Keratinocyte (primary cell): Measurements from ENCODE around the gene GTF3C1. TPM values are rescaled to one million over a fixed set of nuclear protein-coding genes. Genes with fewer than 3 reads are reported as not detected.

Experiments
- DNase-seq: peaks from one replicate; pipeline ENCODE4 v3.0.0-alpha.2; 2011; ENCODE audit warnings: low read depth, missing footprints, low spot score
- FAIRE-seq: peaks from 2 replicates; lab custom pipeline; 2011; peaks lifted over from hg19 to GRCh38; lab: Jason Lieb, UNC
- H2AFZ ChIP-seq: 2 replicates; pipeline ENCODE4 v1.6.0; 2012; ENCODE audit warnings: low read length, control low read depth, inconsistent platforms; ENCODE audit not compliant: control insufficient read depth
- H3K27ac ChIP-seq: 2 replicates; pipeline ENCODE4 v1.5.1; 2011; ENCODE audit warnings: low read length; ENCODE audit not compliant: control insufficient read depth, insufficient read depth
- H3K27me3 ChIP-seq: 3 replicates; pipeline ENCODE4 v1.6.0; 2011; ENCODE audit warnings: low read length; ENCODE audit not compliant: control insufficient read depth, insufficient read depth; ENCODE audit errors: extremely low read depth
- H3K36me3 ChIP-seq, 2 experiments: 2 replicates in 1 of 2; 3 replicates in 1 of 2; pipeline ENCODE4 v1.5.1; 2011; ENCODE audit warnings: low read length in 2 of 2, mild to moderate bottlenecking in 1 of 2; ENCODE audit not compliant: control insufficient read depth in 2 of 2, insufficient read depth in 2 of 2; ENCODE audit errors: extremely low read depth in 1 of 2
- H3K4me1 ChIP-seq: 3 replicates; pipeline ENCODE4 v1.5.1; 2011; ENCODE audit warnings: low read length; ENCODE audit not compliant: control insufficient read depth, insufficient read depth; ENCODE audit errors: extremely low read depth
- H3K4me2 ChIP-seq: 3 replicates; pipeline ENCODE4 v1.6.0; 2011; ENCODE audit warnings: low read depth, low read length; ENCODE audit not compliant: control insufficient read depth, insufficient read depth; ENCODE audit errors: extremely low read depth
- H3K4me3 ChIP-seq, 3 experiments: fragments of 200-600 bp in 1 of 3; sonication (generic) in 1 of 3; 2 replicates in 2 of 3; 3 replicates in 1 of 3; pipeline ENCODE4 v1.5.1; 2011 to 2016; ENCODE audit warnings: low read length in 3 of 3, mild to moderate bottlenecking in 3 of 3, control low read depth in 2 of 3, inconsistent platforms in 1 of 3, low read depth in 1 of 3, mixed read lengths in 1 of 3, mixed run types in 1 of 3, moderate library complexity in 1 of 3; ENCODE audit not compliant: control insufficient read depth in 2 of 3, insufficient read depth in 2 of 3; ENCODE audit errors: extremely low read depth in 1 of 3
- H3K79me2 ChIP-seq: 2 replicates; pipeline ENCODE4 v1.6.0; 2012; ENCODE audit warnings: low read length; ENCODE audit not compliant: control insufficient read depth, insufficient read depth
- H3K9ac ChIP-seq: 3 replicates; pipeline ENCODE4 v1.6.0; 2011; ENCODE audit warnings: low read length; ENCODE audit not compliant: control insufficient read depth, insufficient read depth; ENCODE audit errors: extremely low read depth
- H3K9me1 ChIP-seq: 3 replicates; pipeline ENCODE4 v1.6.0; 2011; ENCODE audit warnings: low read length; ENCODE audit not compliant: control insufficient read depth, insufficient read depth; ENCODE audit errors: extremely low read depth
- H3K9me3 ChIP-seq: 2 replicates; pipeline ENCODE4 v1.5.1; 2012; ENCODE audit warnings: low read depth, low read length; ENCODE audit not compliant: control insufficient read depth
- H4K20me1 ChIP-seq: 3 replicates; pipeline ENCODE4 v1.6.0; 2011; ENCODE audit warnings: low read length; ENCODE audit not compliant: control insufficient read depth, insufficient read depth; ENCODE audit errors: extremely low read depth
- EZH2 ChIP-seq: IDR thresholded peaks from one replicate; pipeline ENCODE4 v1.6.1; 2012; ENCODE audit warnings: inconsistent platforms, mild to moderate bottlenecking, low read length, moderate library complexity
- dilution Hi-C: fragments of 300-500 bp; cut with MboI; formaldehyde crosslinking; loops from one replicate; pipeline ENCODE4 v1.7.0; 2020; ENCODE audit warnings: low sequenced_read_pairs; ENCODE audit not compliant: extremely low pct_ligation_motif_present
- polyA plus RNA-seq, 5 experiments: library from polyadenylated mRNA; depleted of rRNA in 3 of 5; stranded (reverse) in 3 of 5; stranded (forward) in 1 of 5; unstranded in 1 of 5; fragments of >200 nt; gene quantifications; 1 replicate in 1 of 5; 2 replicates in 3 of 5; 3 replicates in 1 of 5; pipeline versions ENCODE4 v1.2.1 to v1.2.3, GENCODE V29; 2011 to 2012; ENCODE audit warnings: missing spikeins in 2 of 5, low read depth in 1 of 5, low replicate concordance in 1 of 5
- TF ChIP-seq, protein P1 (sequence below), 3 experiments: IDR thresholded peaks in 1 of 3; conservative IDR thresholded peaks in 1 of 3; optimal IDR thresholded peaks in 1 of 3; 2 replicates in 2 of 3; 3 replicates in 1 of 3; pipeline versions ENCODE3 to v1.5.1; 2011; ENCODE audit warnings: low read length in 3 of 3, mild to moderate bottlenecking in 3 of 3, moderate library complexity in 2 of 3, control low read depth in 1 of 3, inconsistent platforms in 1 of 3; ENCODE audit not compliant: insufficient read depth in 2 of 3; ENCODE audit errors: extremely low read depth in 1 of 3

Gene GTF3C1
- polyA plus RNA-seq, 1 donor (not counting 4 experiments of a cell fraction or from before 2014, with no cell fraction given): 23.5 TPM

GRCh38 chr16:27498916-27499658 lies 50.6 kb downstream of the GTF3C1 start:
- H3K27me3 ChIP-seq: no peaks in the 10 kb centered on the region
- FAIRE-seq (no peak), DNase-seq (no peak)
- TF ChIP-seq, protein P1, sequence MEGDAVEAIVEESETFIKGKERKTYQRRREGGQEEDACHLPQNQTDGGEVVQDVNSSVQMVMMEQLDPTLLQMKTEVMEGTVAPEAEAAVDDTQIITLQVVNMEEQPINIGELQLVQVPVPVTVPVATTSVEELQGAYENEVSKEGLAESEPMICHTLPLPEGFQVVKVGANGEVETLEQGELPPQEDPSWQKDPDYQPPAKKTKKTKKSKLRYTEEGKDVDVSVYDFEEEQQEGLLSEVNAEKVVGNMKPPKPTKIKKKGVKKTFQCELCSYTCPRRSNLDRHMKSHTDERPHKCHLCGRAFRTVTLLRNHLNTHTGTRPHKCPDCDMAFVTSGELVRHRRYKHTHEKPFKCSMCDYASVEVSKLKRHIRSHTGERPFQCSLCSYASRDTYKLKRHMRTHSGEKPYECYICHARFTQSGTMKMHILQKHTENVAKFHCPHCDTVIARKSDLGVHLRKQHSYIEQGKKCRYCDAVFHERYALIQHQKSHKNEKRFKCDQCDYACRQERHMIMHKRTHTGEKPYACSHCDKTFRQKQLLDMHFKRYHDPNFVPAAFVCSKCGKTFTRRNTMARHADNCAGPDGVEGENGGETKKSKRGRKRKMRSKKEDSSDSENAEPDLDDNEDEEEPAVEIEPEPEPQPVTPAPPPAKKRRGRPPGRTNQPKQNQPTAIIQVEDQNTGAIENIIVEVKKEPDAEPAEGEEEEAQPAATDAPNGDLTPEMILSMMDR (optimal IDR thresholded peaks at IDR 0.05 in 1 of 3, IDR thresholded peaks at IDR 0.05 in 1 of 3, conservative IDR thresholded peaks at IDR 0.05 in 1 of 3; ENCODE audit: extremely low read depth in 1 of 3, insufficient read depth in 2 of 3, low read length in 3 of 3): no peak
- no peak for TF ChIP-seq EZH2
- H3K4me3 ChIP-seq: no peak overlapping the region
- no peak overlapping the region for H2AFZ ChIP-seq
- H3K79me2 ChIP-seq: no peaks in the 10 kb centered on the region
- H3K4me2 ChIP-seq: no peak overlapping the region
- dilution Hi-C loops: no loop called here
- no peaks in the 10 kb centered on the region for H3K9me1 ChIP-seq
- no peaks in the 10 kb centered on the region for H3K9me3 ChIP-seq
- H3K36me3 ChIP-seq: peaks cover 49 to 64% of the 10 kb centered on the region in 2 experiments
- H4K20me1 ChIP-seq: no peaks in the 10 kb centered on the region
- no peak overlapping the region for H3K9ac ChIP-seq
- peaks cover 8% of the 10 kb centered on the region for H3K4me1 ChIP-seq
- H3K27ac ChIP-seq: no peak overlapping the region

- FAIRE-seq: no peak
- H3K79me2 ChIP-seq: no peaks in the 10 kb centered on the region
- H3K9ac ChIP-seq: no peak overlapping the region
- TF ChIP-seq EZH2: no peak
- TF ChIP-seq, protein P1 (optimal IDR thresholded peaks at IDR 0.05 in 1 of 3, IDR thresholded peaks at IDR 0.05 in 1 of 3, conservative IDR thresholded peaks at IDR 0.05 in 1 of 3; ENCODE audit: extremely low read depth in 1 of 3, insufficient read depth in 2 of 3, low read length in 3 of 3): no peak
- no peaks in the 10 kb centered on the region for H3K9me1 ChIP-seq
- H3K36me3 ChIP-seq: peaks cover 44 to 62% of the 10 kb centered on the region in 2 experiments
- dilution Hi-C loops: no loop called here
- H4K20me1 ChIP-seq: no peaks in the 10 kb centered on the region
- H3K4me1 ChIP-seq: no peaks in the 10 kb centered on the region
- no peaks in the 10 kb centered on the region for H3K9me3 ChIP-seq
- no peak for DNase-seq
- no peak overlapping the region for H3K4me3 ChIP-seq
- H3K27ac ChIP-seq: no peak overlapping the region
- H3K27me3 ChIP-seq: no peaks in the 10 kb centered on the region
- H2AFZ ChIP-seq: no peak overlapping the region
- no peak overlapping the region for H3K4me2 ChIP-seq
These were observed 51.5 kb downstream of the GTF3C1 start for GRCh38 chr16:27498031-27498825.
